Pons (tissue), 1 donor: ENCODE results near the gene CYP17A1.

Experiments
- DNase-seq: peaks from one replicate; pipeline ENCODE4 v3.0.0-alpha.2; 2016; ENCODE audit warnings: low spot score

The CYP17A1 gene

DNA sequence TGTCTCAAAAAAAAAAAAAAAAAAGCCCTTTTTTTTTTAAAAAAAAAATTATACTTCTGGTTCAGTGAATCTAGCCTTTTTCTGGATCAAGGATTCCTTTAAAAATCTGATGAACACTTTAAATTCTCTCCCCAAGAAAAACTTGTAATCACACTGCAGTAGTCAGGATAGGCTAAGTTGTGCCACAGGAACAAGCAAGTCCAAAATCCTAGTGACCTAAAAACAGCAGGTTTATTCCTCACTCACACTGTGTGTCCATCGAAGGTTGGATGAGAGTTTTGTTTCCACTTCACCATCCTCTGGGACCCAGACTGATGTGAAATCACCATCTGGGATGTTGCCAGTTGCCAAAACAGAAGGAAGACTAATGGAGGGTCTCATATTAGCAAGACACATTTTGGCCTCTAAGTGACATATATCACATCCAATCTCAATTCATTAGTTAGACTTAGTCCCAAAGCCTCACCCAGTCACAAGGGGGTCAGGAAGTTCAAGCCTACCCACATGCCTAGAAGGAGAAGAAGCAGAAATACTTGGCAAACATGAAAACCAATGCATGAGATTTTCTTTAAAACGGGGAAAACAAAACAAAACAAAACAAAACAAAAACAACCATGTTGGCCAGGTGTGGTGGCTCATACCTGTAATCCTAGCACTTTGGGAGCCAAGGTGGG lies 32.7 kb downstream of the CYP17A1 start:
- no peak for DNase-seq

DNA sequence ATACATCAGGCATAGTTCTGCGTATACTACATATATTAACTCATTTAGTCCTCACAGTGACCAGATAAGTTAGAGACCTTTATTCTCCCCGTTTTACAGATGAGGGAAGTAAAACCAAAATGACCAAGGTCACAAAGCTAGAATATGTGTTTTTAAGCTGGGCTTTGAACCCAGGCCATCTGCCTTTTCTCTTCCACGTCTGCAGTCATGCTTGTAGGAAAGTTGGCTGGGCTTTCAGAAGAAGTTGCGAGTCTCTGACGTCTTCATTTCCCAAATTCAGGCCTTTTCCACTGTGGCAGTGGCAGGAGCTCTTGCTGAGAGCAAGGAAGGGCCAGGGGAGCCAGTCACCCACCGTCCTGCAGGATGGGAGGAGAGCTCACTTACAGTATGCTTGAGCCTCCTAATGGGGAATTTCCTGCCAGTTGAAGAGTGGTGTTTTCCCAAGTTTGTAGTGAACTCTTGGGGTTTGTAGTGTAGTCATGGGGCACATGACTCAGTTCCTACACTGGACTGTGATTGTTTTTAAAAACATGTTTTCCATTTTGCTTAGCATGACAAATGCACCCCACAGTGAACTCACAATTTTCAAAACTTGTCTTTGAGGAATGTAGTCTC lies 34.2 kb downstream of the CYP17A1 start:
- no peak for DNase-seq

DNA sequence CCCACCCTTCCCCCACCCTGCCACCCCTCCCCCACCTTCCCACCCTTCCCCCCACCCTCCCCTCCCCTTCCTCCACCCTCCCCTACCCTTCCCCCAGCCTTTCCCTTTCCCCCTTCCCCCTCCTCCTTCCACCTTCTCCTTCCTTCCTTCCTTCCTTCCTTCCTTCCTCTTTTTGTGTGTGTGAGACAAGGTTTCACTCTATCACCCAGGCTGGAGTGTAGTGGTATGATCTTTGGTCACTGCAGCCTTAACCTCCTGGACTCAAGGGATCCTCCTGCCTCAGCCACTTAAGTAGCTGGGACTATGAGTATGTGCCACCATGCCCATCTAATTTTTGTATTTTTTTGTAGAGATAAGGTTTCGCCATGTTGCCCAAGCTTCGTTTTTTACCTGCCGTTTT lies 35.2 kb downstream of the CYP17A1 start:
- DNase-seq, result no peak

- DNase-seq, result no peak
These were observed 35.7 kb downstream of the CYP17A1 start for GRCh38 chr10:102801496-102801895.

DNA sequence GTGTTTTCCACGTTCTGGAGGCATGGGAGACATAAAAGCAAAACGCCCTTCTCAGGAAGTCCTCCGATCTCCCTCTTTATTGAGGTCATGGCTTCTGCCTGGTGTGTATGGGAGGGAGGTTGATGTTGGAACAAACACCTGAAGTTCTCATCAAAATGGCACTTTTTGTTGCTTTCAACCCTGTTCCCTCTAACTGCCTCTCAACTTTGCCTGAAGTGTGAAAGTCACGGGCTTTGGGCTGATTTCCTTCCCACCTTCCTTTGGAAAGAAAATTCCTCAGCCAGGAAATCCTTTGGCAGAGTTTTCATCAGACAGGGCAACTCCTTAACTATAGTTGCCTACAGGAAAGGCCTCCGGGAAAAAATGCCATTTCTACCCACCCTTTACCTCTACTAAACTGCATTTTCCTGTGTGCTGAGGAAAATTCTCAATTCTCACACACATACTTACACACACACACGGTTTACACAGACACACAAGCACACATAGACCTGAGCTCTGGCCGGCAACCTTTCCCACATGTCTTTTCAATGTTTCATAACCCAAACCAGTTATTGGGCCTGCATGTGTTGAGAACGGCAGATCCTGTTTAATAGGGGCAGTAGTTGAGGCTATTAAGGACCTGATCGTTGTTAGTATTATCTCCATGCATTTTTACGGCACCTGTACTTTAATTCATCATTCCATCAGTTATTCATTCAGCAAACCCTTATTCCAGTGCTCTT lies 36.4 kb downstream of the CYP17A1 start:
- no peak for DNase-seq

- no peak for DNase-seq
These were observed 37.3 kb downstream of the CYP17A1 start for GRCh38 chr10:102799691-102800471.

GRCh38 chr10:102796407-102797176 lies 40.6 kb downstream of the CYP17A1 start:
- DNase-seq, result peak; percentile 85

- DNase-seq, result no peak
These were observed 41.5 kb downstream of the CYP17A1 start for GRCh38 chr10:102795453-102796406.

- DNase-seq, result no peak
These were observed 45.3 kb downstream of the CYP17A1 start for GRCh38 chr10:102791754-102792395.

DNA sequence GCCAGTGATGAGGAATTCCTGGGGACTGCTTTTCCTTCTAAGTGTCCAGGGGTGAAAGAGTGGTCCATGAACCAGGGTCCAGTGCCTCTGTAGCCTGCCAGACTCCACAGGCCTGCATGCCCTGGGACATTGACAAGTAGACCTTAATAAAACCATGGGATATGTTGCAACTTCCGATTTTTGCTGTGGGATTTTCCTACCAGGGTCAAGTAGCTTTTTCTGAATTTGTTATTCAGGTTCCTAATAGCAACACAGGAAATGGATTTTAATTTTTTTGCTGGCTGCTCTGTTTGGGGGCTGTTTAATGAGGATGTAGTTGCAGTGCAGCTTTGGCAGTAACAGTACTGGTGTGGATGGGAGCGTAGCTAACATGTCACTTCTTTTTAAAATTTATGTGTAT lies 51.4 kb downstream of the CYP17A1 start:
- DNase-seq, result no peak

DNA sequence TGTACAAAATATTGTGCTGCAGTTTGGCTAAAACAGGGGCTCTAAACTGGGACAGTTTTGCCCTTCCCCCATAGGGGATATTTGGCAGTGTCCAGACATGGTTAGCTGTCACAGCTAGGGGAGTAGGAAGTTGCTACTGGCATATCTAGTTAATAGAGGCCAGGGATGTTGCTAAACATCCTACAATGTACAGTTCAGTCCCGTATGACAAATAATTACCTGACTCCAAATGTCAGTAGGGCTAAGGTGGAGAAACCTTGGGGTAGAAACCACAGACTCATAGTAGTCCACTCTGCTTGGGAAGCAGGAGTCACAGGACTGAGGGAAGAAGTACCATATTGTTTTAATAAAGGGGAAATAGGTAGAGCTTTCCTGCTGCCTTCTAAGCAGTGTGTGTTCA lies 53.6 kb downstream of the CYP17A1 start:
- DNase-seq, result no peak

GRCh38 chr10:102782673-102783551 lies 54.3 kb downstream of the CYP17A1 start:
- DNase-seq, result no peak

- no peak for DNase-seq
These were observed 55.2 kb downstream of the CYP17A1 start for GRCh38 chr10:102781921-102782557.

GRCh38 chr10:102781090-102781920 lies 55.9 kb downstream of the CYP17A1 start:
- no peak for DNase-seq
